ENCODE measurements around the gene ZFP2. TPM values are rescaled to one million over a fixed set of nuclear protein-coding genes. Genes with fewer than 3 reads are reported as not detected.
"Not testable (repeated sequence)": the region's sequence is repeated elsewhere in the genome, so short reads cannot be mapped to it uniquely, and the experiment has no call there.

Gene ZFP2
- polyA plus RNA-seq, 1 donor = 2.5 TPM

GRCh38 chr5:178870411-178870810, 25.3 kb upstream of the ZFP2 start:
- Histone ChIP-seq H3K27ac (ENCODE audit: low read length) (no peak overlapping the region), H3K4me1 (ENCODE audit: control insufficient read depth, insufficient read depth, low read length) (no peaks in the 10 kb centered on the region), H3K36me3 (ENCODE audit: control insufficient read depth, insufficient read depth, low read length) (peaks cover 79% of the 10 kb centered on the region), H3K27me3 (ENCODE audit: control insufficient read depth, insufficient read depth, low read length) (no peaks in the 10 kb centered on the region), H3K4me3 (ENCODE audit: low read length) (no peak overlapping the region), H3K9me3 (ENCODE audit: control insufficient read depth, low read depth, low read length) (peaks cover 27% of the 10 kb centered on the region)
- no peak for DNase-seq
- no CpG with 5 or more reads among the region's 8 CpGs for WGBS (ENCODE audit: insufficient coverage, low lambda C conversion rate)

- H3K4me3 ChIP-seq (ENCODE audit: low read length) = no peak overlapping the region
- H3K9me3 ChIP-seq (ENCODE audit: control insufficient read depth, low read depth, low read length) = peaks cover 36% of the 10 kb centered on the region
- peaks cover 77% of the 10 kb centered on the region for H3K36me3 ChIP-seq (ENCODE audit: control insufficient read depth, insufficient read depth, low read length)
- DNase-seq = no peak
- WGBS (ENCODE audit: insufficient coverage, low lambda C conversion rate) = no CpG with 5 or more reads among the region's 1 CpG
- no peak overlapping the region for H3K27ac ChIP-seq (ENCODE audit: low read length)
- H3K4me1 ChIP-seq (ENCODE audit: control insufficient read depth, insufficient read depth, low read length) = no peaks in the 10 kb centered on the region
- H3K27me3 ChIP-seq (ENCODE audit: control insufficient read depth, insufficient read depth, low read length) = no peaks in the 10 kb centered on the region
Observed at GRCh38 chr5:178872302-178872701, 23.4 kb upstream of the ZFP2 start.

DNA sequence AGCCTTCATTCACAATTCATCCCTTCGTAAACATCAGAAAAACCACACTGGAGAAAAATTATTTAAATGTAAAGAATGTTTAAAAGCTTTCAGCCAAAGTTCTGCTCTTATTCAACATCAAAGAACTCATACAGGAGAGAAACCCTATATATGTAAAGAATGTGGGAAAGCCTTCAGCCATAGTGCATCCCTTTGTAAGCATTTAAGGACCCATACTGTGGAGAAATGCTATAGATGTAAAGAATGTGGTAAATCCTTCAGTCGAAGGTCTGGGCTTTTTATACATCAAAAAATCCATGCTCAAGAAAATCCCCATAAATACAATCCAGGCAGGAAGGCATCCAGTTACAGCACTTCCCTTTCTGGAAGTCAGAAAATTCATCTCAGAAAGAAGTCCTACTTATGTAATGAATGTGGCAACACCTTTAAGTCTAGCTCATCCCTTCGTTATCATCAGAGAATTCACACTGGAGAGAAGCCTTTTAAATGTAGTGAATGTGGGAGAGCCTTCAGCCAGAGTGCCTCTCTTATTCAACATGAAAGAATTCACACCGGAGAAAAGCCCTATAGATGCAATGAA, 12.5 kb upstream of the ZFP2 start:
- 100% methylated on average over 1 of the region's 4 CpGs for WGBS (ENCODE audit: insufficient coverage, low lambda C conversion rate)
- not testable (repeated sequence) for H3K4me1 ChIP-seq (ENCODE audit: control insufficient read depth, insufficient read depth, low read length); H3K4me3 ChIP-seq (ENCODE audit: low read length); H3K27me3 ChIP-seq (ENCODE audit: control insufficient read depth, insufficient read depth, low read length); DNase-seq; H3K27ac ChIP-seq (ENCODE audit: low read length)
- Histone ChIP-seq H3K9me3 (ENCODE audit: control insufficient read depth, low read depth, low read length) (peaks cover 52% of the 10 kb centered on the region), H3K36me3 (ENCODE audit: control insufficient read depth, insufficient read depth, low read length) (peaks cover 52% of the 10 kb centered on the region)

- DNase-seq = no peak
- Histone ChIP-seq H3K36me3 (ENCODE audit: control insufficient read depth, insufficient read depth, low read length) (peaks cover 48% of the 10 kb centered on the region), H3K27me3 (ENCODE audit: control insufficient read depth, insufficient read depth, low read length) (no peaks in the 10 kb centered on the region), H3K4me3 (ENCODE audit: low read length) (no peak overlapping the region), H3K4me1 (ENCODE audit: control insufficient read depth, insufficient read depth, low read length) (no peaks in the 10 kb centered on the region), H3K27ac (ENCODE audit: low read length) (no peak overlapping the region), H3K9me3 (ENCODE audit: control insufficient read depth, low read depth, low read length) (peaks cover 50% of the 10 kb centered on the region)
- no CpG with 5 or more reads among the region's 6 CpGs for WGBS (ENCODE audit: insufficient coverage, low lambda C conversion rate)
Observed at GRCh38 chr5:178883815-178884430, 11.8 kb upstream of the ZFP2 start.

DNA sequence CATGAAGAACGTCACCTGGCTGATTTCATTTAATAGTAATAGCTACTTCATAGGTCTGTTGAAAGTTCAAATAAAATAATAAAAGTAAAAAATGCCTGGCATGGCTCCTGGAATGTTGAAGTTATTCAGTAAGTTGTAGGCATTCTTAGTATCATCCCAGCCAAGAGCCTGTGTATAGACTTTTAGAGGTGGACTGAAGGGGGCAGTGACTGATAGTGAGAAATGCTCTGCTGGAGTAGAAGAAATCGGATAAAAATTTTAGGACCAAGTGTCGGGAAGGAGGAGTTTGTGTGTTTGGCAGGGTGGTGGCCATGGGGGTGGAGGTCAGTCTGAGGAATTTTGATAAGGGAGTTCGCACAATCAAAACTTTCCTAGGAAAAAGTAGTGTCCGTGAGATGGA, 3.6 kb downstream of the ZFP2 start:
- Histone ChIP-seq H3K36me3 (ENCODE audit: control insufficient read depth, insufficient read depth, low read length) (no peaks in the 10 kb centered on the region), H3K27ac (ENCODE audit: low read length) (no peak overlapping the region), H3K4me3 (ENCODE audit: low read length) (no peak overlapping the region), H3K27me3 (ENCODE audit: control insufficient read depth, insufficient read depth, low read length) (no peaks in the 10 kb centered on the region), H3K9me3 (ENCODE audit: control insufficient read depth, low read depth, low read length) (peaks cover 4% of the 10 kb centered on the region), H3K4me1 (ENCODE audit: control insufficient read depth, insufficient read depth, low read length) (no peaks in the 10 kb centered on the region)
- no peak for DNase-seq
- WGBS (ENCODE audit: insufficient coverage, low lambda C conversion rate) = 96% methylated on average over 2 of the region's 5 CpGs

GRCh38 chr5:178902849-178903248, 7.1 kb downstream of the ZFP2 start:
- Histone ChIP-seq H3K36me3 (ENCODE audit: control insufficient read depth, insufficient read depth, low read length) (no peaks in the 10 kb centered on the region), H3K9me3 (ENCODE audit: control insufficient read depth, low read depth, low read length) (peaks cover 21% of the 10 kb centered on the region), H3K27ac (ENCODE audit: low read length) (no peak overlapping the region), H3K27me3 (ENCODE audit: control insufficient read depth, insufficient read depth, low read length) (no peaks in the 10 kb centered on the region), H3K4me1 (ENCODE audit: control insufficient read depth, insufficient read depth, low read length) (no peaks in the 10 kb centered on the region), H3K4me3 (ENCODE audit: low read length) (no peak overlapping the region)
- 100% methylated on average over 1 of the region's 3 CpGs for WGBS (ENCODE audit: insufficient coverage, low lambda C conversion rate)
- DNase-seq = no peak

DNA sequence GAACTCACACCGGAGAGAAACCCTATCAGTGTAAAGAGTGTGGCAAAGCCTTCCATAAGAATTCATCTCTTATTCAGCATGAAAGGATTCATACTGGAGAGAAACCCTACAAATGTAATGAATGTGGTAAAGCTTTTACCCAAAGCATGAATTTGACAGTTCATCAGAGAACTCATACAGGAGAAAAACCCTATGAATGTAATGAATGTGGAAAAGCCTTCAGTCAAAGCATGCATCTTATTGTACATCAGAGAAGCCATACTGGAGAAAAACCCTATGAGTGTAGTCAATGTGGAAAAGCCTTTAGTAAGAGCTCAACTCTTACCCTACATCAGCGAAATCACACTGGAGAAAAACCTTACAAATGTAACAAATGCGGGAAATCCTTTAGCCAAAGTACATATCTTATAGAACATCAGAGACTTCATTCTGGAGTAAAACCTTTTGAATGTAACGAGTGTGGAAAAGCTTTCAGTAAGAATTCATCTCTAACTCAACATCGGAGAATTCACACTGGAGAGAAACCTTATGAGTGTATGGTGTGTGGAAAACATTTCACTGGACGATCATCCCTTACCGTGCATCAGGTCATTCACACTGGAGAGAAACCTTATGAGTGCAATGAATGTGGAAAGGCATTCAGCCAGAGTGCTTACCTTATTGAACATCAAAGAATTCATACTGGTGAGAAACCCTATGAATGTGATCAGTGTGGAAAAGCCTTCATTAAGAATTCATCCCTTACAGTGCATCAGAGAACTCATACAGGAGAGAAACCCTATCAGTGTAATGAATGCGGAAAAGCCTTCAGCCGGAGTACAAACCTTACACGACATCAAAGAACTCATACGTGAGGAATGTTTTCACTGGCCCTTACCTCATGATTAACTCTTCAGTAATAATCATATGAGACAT, 36.4 kb downstream of the ZFP2 start:
- Histone ChIP-seq H3K27me3 (ENCODE audit: control insufficient read depth, insufficient read depth, low read length) (no peaks in the 10 kb centered on the region), H3K9me3 (ENCODE audit: control insufficient read depth, low read depth, low read length) (peaks cover 40% of the 10 kb centered on the region), H3K4me1 (ENCODE audit: control insufficient read depth, insufficient read depth, low read length) (no peaks in the 10 kb centered on the region), H3K27ac (ENCODE audit: low read length) (no peak overlapping the region), H3K36me3 (ENCODE audit: control insufficient read depth, insufficient read depth, low read length) (no peaks in the 10 kb centered on the region), H3K4me3 (ENCODE audit: low read length) (no peak overlapping the region)
- no peak for DNase-seq
- no CpG with 5 or more reads among the region's 11 CpGs for WGBS (ENCODE audit: insufficient coverage, low lambda C conversion rate)

DNA sequence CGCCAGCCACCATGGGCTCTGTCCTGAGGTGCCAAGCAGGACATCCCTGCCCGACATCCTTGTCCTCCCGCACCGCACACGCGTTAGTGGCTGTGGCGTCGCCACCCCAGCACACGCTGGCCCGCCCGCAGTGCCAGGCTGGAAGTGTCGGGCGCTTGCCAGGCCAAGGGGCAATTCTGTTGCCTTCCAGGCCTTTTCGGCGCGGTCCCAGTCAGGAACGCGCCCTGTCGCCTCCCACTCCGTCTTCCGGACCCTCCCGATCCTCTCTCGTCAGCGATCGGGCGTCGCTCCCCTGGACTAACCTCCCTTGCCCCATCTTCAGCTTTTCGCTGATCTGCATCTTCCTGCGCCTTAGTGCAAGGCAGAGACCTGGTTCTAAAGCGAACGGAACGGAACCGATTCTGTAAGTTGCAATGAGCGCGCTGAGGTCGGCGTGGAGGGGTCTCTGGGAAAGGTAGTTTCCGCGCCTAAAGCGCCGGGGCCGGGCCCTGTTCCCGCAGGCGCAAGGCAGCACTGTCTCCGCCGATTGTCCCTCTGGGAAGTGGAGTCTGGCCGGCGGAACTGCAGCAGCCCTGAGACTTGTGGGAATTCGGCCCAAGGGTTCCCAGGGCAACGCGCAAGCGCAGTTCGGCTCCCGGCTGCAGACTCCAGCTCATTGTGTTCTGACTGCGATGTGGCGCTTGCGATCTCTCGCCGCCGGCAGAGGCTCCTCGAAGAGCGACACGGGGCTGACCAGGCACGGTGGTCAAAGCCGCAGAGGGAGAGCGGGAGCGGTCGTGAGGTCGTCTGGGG, 45.1 kb downstream of the ZFP2 start, which contains the start of gene ZNF454:
Gene ZNF454 (plus strand): TSS at position 630 of the 792 bp plus-strand sequence. CDS start 1,594 bp downstream, outside the sequence.
- Histone ChIP-seq H3K27me3 (ENCODE audit: control insufficient read depth, insufficient read depth, low read length) (no peaks in the 10 kb centered on the region), H3K4me3 (ENCODE audit: low read length) (peak within 1 kb of the TSS; percentile 72), H3K27ac (ENCODE audit: low read length) (peak within 1 kb of the TSS; percentile 74), H3K9me3 (ENCODE audit: control insufficient read depth, low read depth, low read length) (peaks cover 47% of the 10 kb centered on the region), H3K4me1 (ENCODE audit: control insufficient read depth, insufficient read depth, low read length) (no peaks in the 10 kb centered on the region), H3K36me3 (ENCODE audit: control insufficient read depth, insufficient read depth, low read length) (peaks cover 3% of the 10 kb centered on the region)
- peak; percentile 96 to 97 for DNase-seq
- WGBS (ENCODE audit: insufficient coverage, low lambda C conversion rate) = no CpG with 5 or more reads among the region's 69 CpGs

GRCh38 chr5:178941361-178941760, 45.6 kb downstream of the ZFP2 start:
- Histone ChIP-seq H3K36me3 (ENCODE audit: control insufficient read depth, insufficient read depth, low read length) (peaks cover 7% of the 10 kb centered on the region), H3K4me3 (ENCODE audit: low read length) (peak overlapping the region; percentile 72), H3K4me1 (ENCODE audit: control insufficient read depth, insufficient read depth, low read length) (no peaks in the 10 kb centered on the region), H3K27me3 (ENCODE audit: control insufficient read depth, insufficient read depth, low read length) (no peaks in the 10 kb centered on the region), H3K27ac (ENCODE audit: low read length) (no peak overlapping the region), H3K9me3 (ENCODE audit: control insufficient read depth, low read depth, low read length) (peaks cover 47% of the 10 kb centered on the region)
- no CpG with 5 or more reads among the region's 23 CpGs for WGBS (ENCODE audit: insufficient coverage, low lambda C conversion rate)
- DNase-seq = peak in 1 of 2 donors; percentile 3
